IMR-90 (cell line): ENCODE measurements around the gene FAM118A. TPM values are rescaled to one million over a fixed set of nuclear protein-coding genes. Genes with fewer than 3 reads are reported as not detected.

Experiments
- ATAC-seq: fragments of 200-7000 bp; cut with Tn5 transposase; 2 replicates; pipeline ENCODE4 v1.9.1; 2020; ENCODE audit warnings: low read depth, mild to moderate bottlenecking, moderate library complexity
- BruUV-seq: library from RNA; stranded (reverse); fragments of 400-500 nt; replicated peaks from 2 replicates; lab custom pipeline; 2021; lab: Mats Ljungman, UMichigan
- CTCF ChIA-PET: fragments of 300-600 bp; formaldehyde crosslinking; extraction: SDS; loops from one replicate; lab custom pipeline; 2021; ENCODE audit warnings: antibody characterized with exemption; lab: Yijun Ruan, JAX
- POLR2A ChIA-PET: fragments of 300-600 bp; sonication (Branson Sonifier 250); formaldehyde crosslinking; loops from one replicate; lab custom pipeline; 2022; ENCODE audit warnings: antibody characterized with exemption; ENCODE audit not compliant: unreplicated experiment; lab: Charles Lee
- DNase-seq: peaks from one replicate; pipeline ENCODE4 v3.0.0; 2013
- H2AFZ ChIP-seq: replicated peaks from 2 replicates; pipeline ENCODE3; 2013; ENCODE audit warnings: low read length, mild to moderate bottlenecking; ENCODE audit not compliant: poor library complexity
- H2AK5ac ChIP-seq: 2 replicates; pipeline ENCODE4 v1.6.1; 2013; ENCODE audit warnings: low read depth, low read length, inconsistent platforms
- H2AK9ac ChIP-seq: replicated peaks from 2 replicates; pipeline ENCODE3; 2013; ENCODE audit warnings: mild to moderate bottlenecking, low read depth, low read length, moderate library complexity; ENCODE audit not compliant: poor library complexity
- H2BK120ac ChIP-seq: 2 replicates; pipeline ENCODE4 v1.6.1; 2013; ENCODE audit warnings: low read depth, low read length, inconsistent platforms
- H2BK15ac ChIP-seq: 3 replicates; pipeline ENCODE4 v1.6.1; 2013; ENCODE audit warnings: low read depth, low read length, inconsistent platforms
- H2BK20ac ChIP-seq: 2 replicates; pipeline ENCODE4 v1.6.1; 2013; ENCODE audit warnings: low read depth, mild to moderate bottlenecking, inconsistent platforms, low read length, moderate library complexity
- H2BK5ac ChIP-seq: 2 replicates; pipeline ENCODE4 v1.6.1; 2013; ENCODE audit warnings: mild to moderate bottlenecking, low read depth, low read length, inconsistent platforms; ENCODE audit not compliant: poor library complexity, severe bottlenecking
- H3K14ac ChIP-seq: replicated peaks from 2 replicates; pipeline ENCODE4 v1.6.1; 2013; ENCODE audit warnings: low read depth, low read length, inconsistent platforms
- H3K18ac ChIP-seq: 2 replicates; pipeline ENCODE4 v1.6.1; 2013; ENCODE audit warnings: low read depth, low read length, control low read depth
- H3K23ac ChIP-seq: 2 replicates; pipeline ENCODE4 v1.6.1; 2013; ENCODE audit warnings: low read depth, low read length, inconsistent platforms
- H3K27ac ChIP-seq: 2 replicates; pipeline ENCODE4 v1.5.1; 2013; ENCODE audit warnings: mild to moderate bottlenecking, control low read depth, low read length; ENCODE audit not compliant: insufficient read depth
- H3K27me3 ChIP-seq: 2 replicates; pipeline ENCODE4 v1.6.1; 2013; ENCODE audit warnings: low read length; ENCODE audit not compliant: control insufficient read depth, insufficient read depth
- H3K36me3 ChIP-seq: 2 replicates; pipeline ENCODE4 v1.6.1; 2013; ENCODE audit warnings: low read length, mixed read lengths; ENCODE audit not compliant: control insufficient read depth, insufficient read depth
- H3K4ac ChIP-seq: 2 replicates; pipeline ENCODE4 v1.6.1; 2013; ENCODE audit warnings: low read depth, low read length, inconsistent platforms
- H3K4me1 ChIP-seq: 2 replicates; pipeline ENCODE4 v1.6.1; 2013; ENCODE audit warnings: low read length, mixed read lengths; ENCODE audit not compliant: control insufficient read depth, insufficient read depth
- H3K4me2 ChIP-seq: 2 replicates; pipeline ENCODE4 v1.6.1; 2013; ENCODE audit warnings: low read depth, mild to moderate bottlenecking, control low read depth, low read length, moderate library complexity
- H3K4me3 ChIP-seq: 2 replicates; pipeline ENCODE4 v1.5.1; 2013; ENCODE audit warnings: low read depth, mild to moderate bottlenecking, control low read depth, low read length, moderate library complexity; ENCODE audit not compliant: insufficient read depth
- H3K56ac ChIP-seq: 2 replicates; pipeline ENCODE4 v1.6.1; 2013; ENCODE audit warnings: low read length, inconsistent platforms; ENCODE audit not compliant: insufficient read depth; ENCODE audit errors: extremely low read depth
- H3K79me1 ChIP-seq, 2 experiments: 2 replicates each; pipeline ENCODE4 v1.6.1; 2013; ENCODE audit warnings: low read length in 2 of 2, inconsistent platforms in 1 of 2, low read depth in 1 of 2
- H3K9ac ChIP-seq: 2 replicates; pipeline ENCODE4 v1.6.1; 2013; ENCODE audit warnings: low read depth, low read length, control low read depth
- H3K9me1 ChIP-seq: 2 replicates; pipeline ENCODE4 v1.6.1; 2013; ENCODE audit warnings: low read length, inconsistent platforms; ENCODE audit not compliant: insufficient read depth
- H3K9me3 ChIP-seq: 2 replicates; pipeline ENCODE4 v1.6.1; 2013; ENCODE audit warnings: low read length; ENCODE audit not compliant: control insufficient read depth, insufficient read depth
- H4K20me1 ChIP-seq: 2 replicates; pipeline ENCODE4 v1.6.1; 2013; ENCODE audit warnings: low read length, inconsistent platforms; ENCODE audit not compliant: insufficient read depth
- H4K5ac ChIP-seq: 2 replicates; pipeline ENCODE4 v1.6.1; 2013; ENCODE audit warnings: mild to moderate bottlenecking, low read depth, low read length, control low read depth
- H4K8ac ChIP-seq, 2 experiments: 2 replicates each; pipeline ENCODE4 v1.6.1; 2013; ENCODE audit warnings: low read depth in 2 of 2, low read length in 2 of 2, control low read depth in 1 of 2, inconsistent platforms in 1 of 2
- H4K91ac ChIP-seq: 2 replicates; pipeline ENCODE4 v1.6.1; 2013; ENCODE audit warnings: low read depth, low read length, inconsistent platforms; ENCODE audit not compliant: insufficient read depth
- RAD21 ChIP-seq: IDR thresholded peaks from 2 replicates; pipeline ENCODE4 v1.6.1; 2012; ENCODE audit warnings: low read length, improper control_type of control experiment
- RFX5 ChIP-seq: IDR thresholded peaks from 2 replicates; pipeline ENCODE4 v1.8.0; 2012; ENCODE audit warnings: low read depth, mild to moderate bottlenecking, low read length, moderate library complexity
- WGBS, 2 experiments: methylation state at CpG; one replicate each; pipeline versions ENCODE4 v1.1.5 to v1.1.7; 2013; ENCODE audit warnings: missing lambda C conversion rate in 2 of 2; ENCODE audit not compliant: insufficient read length in 1 of 2; ENCODE audit errors: extremely low coverage in 2 of 2; 5-methylcytosine and 5-hydroxymethylcytosine counted together
- dilution Hi-C: fragments of 300-500 bp; cut with HindIII; formaldehyde crosslinking; loops from one replicate; pipeline ENCODE4 v1.14.3; 2018; ENCODE audit warnings: low sequenced_read_pairs; ENCODE audit not compliant: unreplicated experiment
- in situ Hi-C: fragments of 300-500 bp; cut with MboI; formaldehyde crosslinking; loops from 3 replicates; pipeline ENCODE4 v1.14.3; 2019; ENCODE audit warnings: low sequenced_read_pairs, inconsistent platforms, mixed read lengths
- intact Hi-C: fragments of 100-400 bp; cut with micrococcal nuclease; formaldehyde crosslinking; loops from 2 replicates; pipeline ENCODE4 v1.10.0; 2022
- polyA plus RNA-seq, 3 experiments: library from polyadenylated mRNA; depleted of rRNA; stranded (reverse); fragments of >200 nt; gene quantifications; 2 replicates each; pipeline ENCODE4 v1.2.3, GENCODE V29; 2012; ENCODE audit warnings: low replicate concordance in 1 of 3
- total RNA-seq: library from RNA; depleted of rRNA; stranded (reverse); fragments of >200 nt; gene quantifications from 2 replicates; pipeline ENCODE4 v1.2.3, GENCODE V29; 2012

Gene FAM118A
- total and polyA plus RNA-seq, 2 of the 4 experiments (the other 2 are of a cell fraction), result 20.6 to 95.6 TPM

DNA sequence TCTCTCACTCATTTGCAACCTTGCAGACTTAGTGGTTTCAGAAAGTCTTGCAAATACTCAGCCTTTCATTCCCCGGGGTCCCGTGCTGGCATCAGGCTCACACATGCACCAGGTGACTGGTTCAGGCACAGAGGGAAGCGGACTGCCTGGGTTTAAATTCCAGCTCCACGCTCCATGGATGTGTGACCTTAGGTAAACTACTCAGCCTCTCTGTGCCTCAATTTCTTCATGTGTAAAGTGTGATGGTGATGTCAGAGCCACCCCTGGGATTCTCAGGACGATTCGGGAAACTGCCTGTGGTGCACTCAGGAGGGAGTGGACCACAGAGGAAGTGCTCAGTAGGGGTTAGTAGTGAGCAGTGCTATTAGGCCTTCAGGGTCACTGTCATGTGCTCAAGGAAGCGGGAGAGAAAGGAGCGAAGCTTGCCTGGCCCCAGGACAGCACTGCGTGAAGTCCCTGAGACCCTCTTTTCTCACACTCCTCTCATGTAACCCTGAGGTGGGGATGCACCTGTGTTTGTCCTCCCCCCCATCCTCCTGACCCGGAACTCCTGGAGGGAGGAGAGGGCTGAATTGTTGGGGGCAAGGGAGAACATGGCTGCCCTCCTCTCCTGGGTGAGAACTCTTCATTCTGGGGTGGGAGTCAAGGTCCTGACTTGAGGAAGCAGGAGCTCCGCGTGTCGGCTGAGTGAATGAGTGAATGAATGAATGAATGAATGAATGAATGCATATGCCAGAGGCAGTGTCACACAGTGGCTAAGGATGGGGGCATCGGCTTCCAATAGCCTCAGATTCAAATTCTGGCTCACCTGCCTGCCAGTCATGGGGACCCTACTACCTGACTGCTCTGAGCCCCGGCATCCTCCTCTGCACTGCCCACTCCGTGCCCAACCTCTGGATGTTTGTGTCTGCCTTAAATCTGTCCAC lies 39.4 kb upstream of the FAM118A start:
- no peak for ATAC-seq
- Histone ChIP-seq H3K56ac (no peak overlapping the region), H3K36me3 (no peaks in the 10 kb centered on the region), H2BK15ac (no peak overlapping the region), H4K91ac (no peak overlapping the region), H2BK20ac (no peak overlapping the region), H3K27ac (no peak overlapping the region), H3K18ac (no peak overlapping the region), H2AK5ac (no peak overlapping the region), H4K5ac (no peak overlapping the region), H3K9ac (no peak overlapping the region), H2BK5ac (no peak overlapping the region), H4K8ac (no peak overlapping the region), H4K20me1 (no peaks in the 10 kb centered on the region), H3K9me1 (no peaks in the 10 kb centered on the region), H3K27me3 (peaks cover 8% of the 10 kb centered on the region), H3K9me3 (no peaks in the 10 kb centered on the region), H3K4me1 (peaks cover 9% of the 10 kb centered on the region), H3K23ac (no peak overlapping the region), H3K4me2 (no peak overlapping the region), H2BK120ac (no peak overlapping the region), H3K4me3 (no peak overlapping the region), H2AFZ (no peak overlapping the region), H3K4ac (no peak overlapping the region), H3K79me1 (no peaks in the 10 kb centered on the region), H3K14ac (no peak overlapping the region), H2AK9ac (peak overlapping the region; percentile 51)
- WGBS, 2 experiments, result 70% methylated on average over 2 of the region's 16 CpGs; no CpG with 5 or more reads in 1 of the 2 experiments
- ChIA-PET POLR2A (interaction anchor here (0.7 kb wide), 1 partner anchor 78 kb away, joined by 5 read pairs; no protein-coding TSS in a partner anchor), CTCF (no interaction called here)
- in situ Hi-C loops (no loop called here), dilution Hi-C loops (no loop called here), intact Hi-C loops (no loop called here)
- BruUV-seq, result no TSS peak
- DNase-seq, result no peak
- no peak for TF ChIP-seq RAD21
- no peak for TF ChIP-seq RFX5
